ENCODE data around the gene AOX1.

AOX1 gene

DNA sequence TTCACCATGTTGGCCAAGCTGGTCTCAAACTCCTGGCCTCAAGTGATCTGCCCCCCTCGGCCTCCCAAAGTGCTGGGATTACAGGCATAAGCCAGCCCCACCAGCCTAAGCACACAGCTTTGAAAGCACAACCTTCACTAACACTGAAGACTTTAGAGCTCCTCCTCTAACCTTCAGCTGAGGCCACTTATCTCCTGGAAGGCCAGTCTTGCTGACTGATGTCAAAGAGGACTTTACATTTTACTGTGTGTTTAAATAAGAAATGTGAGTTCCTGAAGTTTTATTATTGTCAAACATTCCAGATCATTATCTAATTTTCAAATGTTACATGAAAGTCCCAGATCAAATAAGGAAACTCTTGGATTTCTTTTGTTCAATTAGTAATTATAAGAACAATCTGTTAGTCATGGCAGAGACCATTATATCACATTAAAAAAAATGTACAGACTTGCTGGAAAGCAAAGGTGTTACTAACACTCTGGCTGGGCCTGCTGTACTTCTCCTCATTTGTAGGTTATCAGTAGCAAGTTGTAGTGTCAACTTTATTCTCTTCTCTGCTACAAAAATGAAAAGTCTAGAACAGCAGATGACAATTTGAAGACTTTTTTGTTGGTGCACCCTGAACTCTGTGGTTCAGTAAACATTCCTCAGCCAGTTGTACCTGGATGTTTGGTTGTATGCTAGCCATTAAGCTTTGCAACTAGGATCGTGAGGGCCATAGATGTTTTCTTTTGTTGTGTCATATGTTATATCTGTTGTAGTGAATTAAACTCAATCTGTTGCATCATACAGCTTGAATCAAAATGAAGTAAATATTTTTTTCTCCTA lies 80.0 kb downstream of the AOX1 start:
- Histone ChIP-seq H3K36me3 (replicated peaks) (no peaks in the 10 kb centered on the region), H3K27ac (no peak overlapping the region), H3K4me3 (ENCODE audit: low read depth, low read length) (no peak overlapping the region), H3K27me3 (replicated peaks) (no peaks in the 10 kb centered on the region)
- TF ChIP-seq, protein P1, sequence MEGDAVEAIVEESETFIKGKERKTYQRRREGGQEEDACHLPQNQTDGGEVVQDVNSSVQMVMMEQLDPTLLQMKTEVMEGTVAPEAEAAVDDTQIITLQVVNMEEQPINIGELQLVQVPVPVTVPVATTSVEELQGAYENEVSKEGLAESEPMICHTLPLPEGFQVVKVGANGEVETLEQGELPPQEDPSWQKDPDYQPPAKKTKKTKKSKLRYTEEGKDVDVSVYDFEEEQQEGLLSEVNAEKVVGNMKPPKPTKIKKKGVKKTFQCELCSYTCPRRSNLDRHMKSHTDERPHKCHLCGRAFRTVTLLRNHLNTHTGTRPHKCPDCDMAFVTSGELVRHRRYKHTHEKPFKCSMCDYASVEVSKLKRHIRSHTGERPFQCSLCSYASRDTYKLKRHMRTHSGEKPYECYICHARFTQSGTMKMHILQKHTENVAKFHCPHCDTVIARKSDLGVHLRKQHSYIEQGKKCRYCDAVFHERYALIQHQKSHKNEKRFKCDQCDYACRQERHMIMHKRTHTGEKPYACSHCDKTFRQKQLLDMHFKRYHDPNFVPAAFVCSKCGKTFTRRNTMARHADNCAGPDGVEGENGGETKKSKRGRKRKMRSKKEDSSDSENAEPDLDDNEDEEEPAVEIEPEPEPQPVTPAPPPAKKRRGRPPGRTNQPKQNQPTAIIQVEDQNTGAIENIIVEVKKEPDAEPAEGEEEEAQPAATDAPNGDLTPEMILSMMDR (IDR thresholded peaks at IDR 0.05; ENCODE audit: low read depth, low read length, missing control alignments) = no peak
- no peak for DNase-seq
- in situ Hi-C loops (cut with HindIII; ENCODE audit: low pct_ligation_motif_present, low sequenced_read_pairs) = no loop called here

GRCh38 chr2:200667413-200667812 lies 81.6 kb downstream of the AOX1 start:
- Histone ChIP-seq H3K4me3 (ENCODE audit: low read depth, low read length) (no peak overlapping the region), H3K27me3 (replicated peaks) (no peaks in the 10 kb centered on the region), H3K36me3 (replicated peaks) (no peaks in the 10 kb centered on the region), H3K27ac (no peak overlapping the region)
- DNase-seq = no peak
- TF ChIP-seq, protein P1 (IDR thresholded peaks at IDR 0.05; ENCODE audit: low read depth, low read length, missing control alignments) = no peak
- in situ Hi-C loops (cut with HindIII; ENCODE audit: low pct_ligation_motif_present, low sequenced_read_pairs) = no loop called here

DNA sequence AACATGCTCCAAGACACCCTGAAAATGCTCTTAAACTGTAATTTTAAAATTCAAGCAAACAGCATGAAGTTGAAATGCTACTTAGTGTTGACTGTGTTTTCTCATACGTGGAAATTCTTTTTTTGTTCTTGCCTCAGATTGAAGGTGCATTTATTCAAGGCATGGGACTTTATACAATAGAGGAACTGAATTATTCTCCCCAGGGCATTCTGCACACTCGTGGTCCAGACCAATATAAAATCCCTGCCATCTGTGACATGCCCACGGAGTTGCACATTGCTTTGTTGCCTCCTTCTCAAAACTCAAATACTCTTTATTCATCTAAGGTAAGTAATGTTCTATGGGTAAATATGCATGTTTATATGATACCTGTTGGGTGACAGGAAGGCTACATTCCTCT lies 82.7 kb downstream of the AOX1 start:
- no peaks in the 10 kb centered on the region for H3K36me3 ChIP-seq (replicated peaks)
- DNase-seq = no peak
- TF ChIP-seq, protein P1 (IDR thresholded peaks at IDR 0.05; ENCODE audit: low read depth, low read length, missing control alignments) = no peak
- no peaks in the 10 kb centered on the region for H3K27me3 ChIP-seq (replicated peaks)
- H3K27ac ChIP-seq = no peak overlapping the region
- H3K4me3 ChIP-seq (ENCODE audit: low read depth, low read length) = no peak overlapping the region
- in situ Hi-C loops (cut with HindIII; ENCODE audit: low pct_ligation_motif_present, low sequenced_read_pairs) = no loop called here

- in situ Hi-C loops (cut with HindIII; ENCODE audit: low pct_ligation_motif_present, low sequenced_read_pairs) = no loop called here
- Histone ChIP-seq H3K36me3 (replicated peaks) (no peaks in the 10 kb centered on the region), H3K4me3 (ENCODE audit: low read depth, low read length) (no peak overlapping the region), H3K27ac (no peak overlapping the region), H3K27me3 (replicated peaks) (no peaks in the 10 kb centered on the region)
- TF ChIP-seq, protein P1 (IDR thresholded peaks at IDR 0.05; ENCODE audit: low read depth, low read length, missing control alignments) = no peak
- DNase-seq = no peak
These were observed 83.5 kb downstream of the AOX1 start for GRCh38 chr2:200669308-200669707.

DNA sequence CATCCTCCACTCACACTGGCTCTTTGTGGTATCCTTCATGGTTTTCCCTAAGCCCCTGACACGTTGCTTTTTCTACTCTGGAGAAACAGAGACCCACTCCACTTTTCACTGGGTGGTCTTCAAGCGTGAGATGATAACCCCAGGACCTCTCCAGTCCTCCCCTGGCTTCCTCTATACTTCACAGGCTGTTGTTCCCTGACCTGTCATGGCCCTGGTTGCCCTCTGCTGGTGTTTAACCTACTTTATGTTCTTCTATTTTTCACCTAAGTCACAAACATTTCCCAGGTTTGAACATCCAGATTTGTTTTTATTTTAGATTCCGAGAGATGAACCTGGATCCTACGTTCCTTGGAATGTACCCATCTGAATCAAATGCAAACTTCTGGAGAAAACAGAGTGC lies 84.5 kb downstream of the AOX1 start:
- in situ Hi-C loops (cut with HindIII; ENCODE audit: low pct_ligation_motif_present, low sequenced_read_pairs) = no loop called here
- H3K4me3 ChIP-seq (ENCODE audit: low read depth, low read length) = no peak overlapping the region
- H3K36me3 ChIP-seq (replicated peaks) = no peaks in the 10 kb centered on the region

More for the DNA sequence above, 84.5 kb downstream of the AOX1 start:
- TF ChIP-seq, protein P1 (IDR thresholded peaks at IDR 0.05; ENCODE audit: low read depth, low read length, missing control alignments) = no peak
- no peak overlapping the region for H3K27ac ChIP-seq
- no peaks in the 10 kb centered on the region for H3K27me3 ChIP-seq (replicated peaks)
- DNase-seq = no peak
